ENCODE results near the gene HEXIM1. TPM values are rescaled to one million over a fixed set of nuclear protein-coding genes. Genes with fewer than 3 reads are reported as not detected.
A peak's percentile ranks its signal among the peaks of the same experiment; 100 is the strongest.

The HEXIM1 gene, protein sequence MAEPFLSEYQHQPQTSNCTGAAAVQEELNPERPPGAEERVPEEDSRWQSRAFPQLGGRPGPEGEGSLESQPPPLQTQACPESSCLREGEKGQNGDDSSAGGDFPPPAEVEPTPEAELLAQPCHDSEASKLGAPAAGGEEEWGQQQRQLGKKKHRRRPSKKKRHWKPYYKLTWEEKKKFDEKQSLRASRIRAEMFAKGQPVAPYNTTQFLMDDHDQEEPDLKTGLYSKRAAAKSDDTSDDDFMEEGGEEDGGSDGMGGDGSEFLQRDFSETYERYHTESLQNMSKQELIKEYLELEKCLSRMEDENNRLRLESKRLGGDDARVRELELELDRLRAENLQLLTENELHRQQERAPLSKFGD
- total RNA-seq (2014; rRNA removed; shearing (Covaris generic)): 4.9 and 6.5 TPM in 2 replicates

DNA sequence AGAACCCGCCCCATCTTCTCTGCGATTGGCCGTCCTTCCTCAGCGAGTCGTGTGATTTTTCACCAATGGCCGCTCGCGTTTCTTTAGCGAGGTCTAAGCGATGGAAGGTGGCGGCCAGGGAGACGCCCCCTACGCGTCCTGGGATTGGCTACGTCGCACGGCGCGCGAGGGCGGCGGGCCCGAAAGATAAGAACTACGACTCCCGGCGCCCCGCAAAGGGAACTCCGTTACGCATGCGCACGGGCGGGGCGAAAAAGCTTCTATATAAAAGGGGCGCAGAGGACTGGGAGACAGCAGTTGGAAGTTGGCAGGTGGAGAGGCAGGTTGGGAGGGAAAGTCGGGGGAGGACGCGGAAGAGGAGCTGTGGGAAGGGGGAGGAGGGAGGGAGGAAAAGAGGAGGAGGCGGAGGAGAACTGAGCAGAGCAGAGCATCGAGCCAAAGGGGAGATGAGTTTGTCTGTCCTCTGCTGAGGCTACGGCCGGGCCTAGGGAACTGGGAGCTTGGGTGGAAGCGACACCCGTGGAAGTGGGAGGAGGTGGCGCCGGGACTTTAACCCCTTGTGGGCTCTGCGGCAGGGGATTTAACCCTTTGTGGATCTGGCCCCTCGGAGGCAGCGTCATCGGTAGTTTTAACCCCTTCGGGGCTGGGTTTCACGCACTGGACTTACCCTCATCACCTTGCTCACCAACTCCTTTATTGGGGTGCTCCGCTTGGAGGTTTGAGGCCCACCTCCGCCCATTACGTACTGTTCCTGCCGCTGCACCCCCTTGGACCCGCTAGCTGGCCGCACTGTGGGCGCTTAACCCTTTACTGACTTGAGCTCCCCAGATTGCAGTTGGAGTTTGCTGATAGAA is at the start of gene HEXIM1:
Gene HEXIM1, plus strand, starts transcription at position 293 of the 854 bp plus-strand sequence. CDS start 716 bp downstream, outside the sequence.
- peak; percentile 100 for DNase-seq (ENCODE audit: low spot score)

DNA sequence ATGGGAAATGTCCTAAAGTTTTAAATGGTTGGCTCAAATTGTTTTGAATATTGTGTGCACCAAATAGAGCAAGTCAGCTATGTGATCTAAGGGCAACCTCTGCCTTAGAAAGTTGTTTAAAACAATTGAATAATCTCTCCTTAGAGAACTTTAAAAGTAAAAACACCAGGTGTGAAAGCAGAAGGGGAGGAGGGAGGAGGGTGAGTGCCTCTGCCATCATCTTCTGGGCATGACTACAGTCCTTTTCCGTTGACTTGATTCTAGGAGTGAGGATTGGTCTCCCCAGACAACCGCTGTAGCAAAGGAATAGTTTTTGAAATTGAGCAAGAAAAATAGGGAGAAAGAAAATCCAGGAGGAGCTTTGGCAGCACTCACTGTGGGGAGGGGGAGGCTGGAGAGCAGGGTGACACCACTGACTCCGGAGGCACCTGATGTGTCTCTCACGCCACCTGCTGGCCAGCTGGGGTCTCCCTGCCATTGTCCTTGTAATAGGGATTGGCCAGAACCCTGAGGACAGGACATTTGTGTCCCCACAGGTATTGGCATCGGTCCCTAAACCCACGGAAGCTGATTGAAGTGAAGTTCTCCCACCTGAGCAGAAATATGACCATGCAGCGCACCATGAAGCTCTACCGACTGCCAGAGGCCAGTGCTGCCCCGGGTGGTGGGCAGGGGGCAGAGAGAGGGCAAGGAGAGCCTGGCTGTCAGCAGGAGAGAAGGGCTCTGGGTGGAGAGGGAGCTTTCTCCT is 49.2 kb upstream of the HEXIM1 start:
- peak; percentile 84 for DNase-seq (ENCODE audit: low spot score)

DNA sequence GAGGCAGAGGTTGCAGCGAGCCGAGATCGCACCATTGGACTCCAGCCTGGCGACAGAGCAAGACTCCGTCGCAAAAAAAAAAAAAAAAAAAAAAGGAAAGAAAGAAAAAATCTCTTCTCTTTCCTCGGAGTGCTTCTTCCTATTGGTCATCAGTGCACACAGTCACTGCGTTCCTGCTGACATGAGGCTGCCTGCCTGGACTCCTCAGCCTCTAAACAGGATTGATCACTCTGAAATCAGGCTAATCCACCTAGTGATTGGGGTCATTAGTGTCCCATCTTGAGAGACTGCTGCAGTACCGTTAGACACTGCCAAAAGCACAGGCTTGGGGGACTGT is 46.8 kb upstream of the HEXIM1 start:
- no peak for DNase-seq (ENCODE audit: low spot score)

DNA sequence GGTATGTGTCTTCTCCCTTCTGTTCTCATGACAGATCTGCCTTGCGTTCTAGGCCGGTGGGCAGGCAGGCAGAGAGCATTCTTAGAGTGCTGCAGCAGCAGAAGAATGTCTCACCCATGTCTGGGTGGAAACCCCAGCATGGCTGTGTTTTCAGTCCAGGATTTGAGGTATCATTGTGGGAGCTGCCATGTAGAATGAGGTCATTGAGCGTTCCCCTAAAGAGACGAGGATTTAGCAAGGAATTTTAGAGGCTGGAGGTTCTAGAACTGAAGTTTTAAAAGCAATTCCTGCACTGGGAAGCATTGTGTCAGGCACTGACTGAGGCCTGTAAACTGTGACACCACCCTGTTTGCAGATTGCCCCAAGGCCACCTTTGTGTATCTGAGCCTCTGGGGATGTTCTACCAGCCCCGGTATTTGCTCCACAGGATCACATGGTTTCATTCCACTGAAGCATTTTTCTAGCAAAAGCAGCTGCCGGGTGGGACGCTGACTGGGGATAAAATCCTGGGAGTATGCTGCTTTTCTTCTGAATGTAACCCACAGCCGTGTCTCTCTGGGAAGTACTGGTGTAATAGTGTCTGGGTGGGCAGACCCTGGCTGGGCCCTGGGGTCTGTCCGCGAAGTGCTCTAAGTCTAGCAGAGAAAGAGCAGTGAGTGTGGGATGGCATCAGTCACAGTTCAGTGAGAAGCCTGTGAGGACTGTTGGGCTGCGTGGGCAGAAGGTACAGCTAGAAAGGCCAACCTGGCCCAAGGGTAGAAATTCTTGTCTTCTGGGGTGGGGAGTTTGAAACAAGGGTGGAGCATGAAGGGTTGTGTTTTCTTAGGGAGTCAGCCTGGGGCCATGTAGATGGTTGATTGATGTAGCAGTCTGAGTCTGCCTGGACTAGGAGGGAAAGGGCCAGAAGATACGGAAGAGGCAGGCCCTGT is 46.1 kb upstream of the HEXIM1 start:
- DNase-seq (ENCODE audit: low spot score): no peak

DNA sequence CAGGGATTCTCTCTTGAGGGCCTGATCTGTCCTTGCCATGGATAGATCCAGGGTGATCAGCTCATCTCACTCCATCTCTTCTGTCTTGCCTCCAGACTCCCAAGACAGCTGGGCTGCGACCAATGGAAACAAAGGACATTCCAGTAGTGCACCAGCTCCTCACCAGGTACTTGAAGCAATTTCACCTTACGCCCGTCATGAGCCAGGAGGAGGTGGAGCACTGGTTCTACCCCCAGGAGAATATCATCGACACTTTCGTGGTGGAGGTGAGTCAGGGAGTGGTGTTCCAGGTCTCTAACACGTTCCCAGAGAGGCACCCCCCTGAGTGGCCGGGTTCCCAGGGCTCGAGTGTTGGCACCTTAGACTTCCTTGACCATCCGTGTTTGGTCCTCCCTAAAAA is 45.4 kb upstream of the HEXIM1 start:
- no peak for DNase-seq (ENCODE audit: low spot score)

DNA sequence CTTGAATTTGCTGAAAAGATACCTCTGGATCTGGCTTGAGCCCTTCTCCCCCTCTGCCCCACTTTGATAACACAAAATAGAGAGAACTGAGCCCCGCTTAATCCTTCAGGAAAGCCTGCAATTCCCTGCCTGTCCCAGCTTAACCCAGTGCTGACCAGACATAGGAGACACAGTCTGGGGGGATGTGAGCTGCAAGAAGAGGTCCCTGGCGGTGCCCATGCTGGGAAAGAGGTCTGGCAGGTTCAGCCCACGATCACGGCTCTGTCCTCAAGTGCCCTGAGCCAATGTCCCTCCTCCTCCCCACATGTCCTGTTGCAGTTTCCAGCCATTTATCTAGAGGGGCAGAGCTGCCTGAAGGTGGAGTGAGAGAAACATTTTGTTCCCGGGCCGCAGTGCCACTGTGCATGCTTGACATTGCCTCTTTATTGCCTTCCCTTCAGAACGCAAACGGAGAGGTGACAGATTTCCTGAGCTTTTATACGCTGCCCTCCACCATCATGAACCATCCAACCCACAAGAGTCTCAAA is 44.9 kb upstream of the HEXIM1 start:
- DNase-seq (ENCODE audit: low spot score): no peak

DNA sequence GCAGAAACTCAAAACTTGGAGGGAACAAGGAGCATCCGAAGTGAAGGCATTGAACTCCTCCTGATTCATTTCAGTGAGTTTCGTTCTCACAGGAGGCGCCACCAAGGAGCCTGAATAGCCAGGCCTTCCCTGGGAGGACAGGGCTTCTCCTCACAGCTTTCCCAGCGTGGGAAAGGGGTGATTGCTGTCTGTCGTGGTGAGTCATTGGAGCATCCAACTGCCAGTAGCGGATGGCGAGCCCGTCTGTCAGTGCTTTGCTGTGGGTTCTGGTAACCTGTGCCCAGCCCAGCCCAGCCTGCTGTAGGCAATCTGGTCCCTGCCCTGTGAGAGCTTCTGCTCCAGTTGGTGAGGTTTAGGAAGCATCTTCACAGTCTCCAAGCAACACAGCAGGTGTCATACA is 44.2 kb upstream of the HEXIM1 start:
- DNase-seq (ENCODE audit: low spot score): no peak

DNA sequence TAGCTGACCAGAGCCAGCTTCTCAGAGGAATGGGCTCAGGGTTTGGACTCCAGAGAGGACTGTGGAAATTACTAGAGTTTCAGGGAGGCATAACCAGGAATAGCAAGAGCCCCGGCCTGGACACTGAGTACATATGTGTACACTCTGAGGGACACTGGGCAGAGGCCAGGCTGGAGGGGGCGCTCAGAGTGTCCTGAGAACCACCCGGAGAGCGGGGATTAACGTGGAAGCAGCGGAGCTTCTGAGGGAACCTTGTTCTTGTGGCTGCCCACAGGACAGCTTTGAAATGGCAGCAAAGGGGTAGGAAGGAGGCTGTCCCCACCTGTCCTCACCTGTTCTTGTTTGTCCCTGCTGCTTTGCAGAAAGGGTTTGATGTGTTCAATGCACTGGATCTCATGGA is 43.8 kb upstream of the HEXIM1 start:
- no peak for DNase-seq (ENCODE audit: low spot score)

DNA sequence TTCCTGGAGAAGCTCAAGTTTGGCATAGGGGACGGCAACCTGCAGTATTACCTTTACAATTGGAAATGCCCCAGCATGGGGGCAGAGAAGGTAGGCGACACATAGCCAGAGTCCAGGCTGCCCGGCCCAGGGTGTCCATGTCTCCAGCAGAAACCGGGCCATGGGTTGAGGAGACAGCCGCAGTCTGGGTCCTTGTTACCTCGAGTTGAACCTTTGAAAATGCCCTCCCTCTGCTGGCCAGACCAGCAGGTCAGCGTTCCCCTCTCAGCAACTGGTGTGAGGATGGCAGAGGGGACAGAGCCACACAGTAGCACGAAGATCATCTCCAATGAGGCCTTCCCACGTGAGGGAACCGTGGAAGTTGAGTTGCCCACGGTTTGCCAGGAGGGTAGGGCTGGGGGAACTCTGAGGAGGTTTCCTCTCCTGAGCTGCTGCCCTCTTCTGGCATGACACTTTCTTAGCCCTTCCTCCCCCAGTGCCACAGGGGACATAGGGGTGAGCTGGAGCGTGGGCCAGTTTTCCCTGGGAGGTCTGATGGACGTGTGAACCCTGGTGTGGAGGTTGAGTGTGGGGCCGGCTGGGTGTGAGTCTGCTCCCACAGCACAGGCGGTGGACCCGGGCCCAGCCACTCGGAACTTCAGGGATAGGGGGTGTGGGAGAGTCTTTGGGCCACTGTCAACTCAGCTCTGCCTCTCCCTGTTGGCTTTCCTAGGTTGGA is 43.2 kb upstream of the HEXIM1 start:
- no peak for DNase-seq (ENCODE audit: low spot score)

DNA sequence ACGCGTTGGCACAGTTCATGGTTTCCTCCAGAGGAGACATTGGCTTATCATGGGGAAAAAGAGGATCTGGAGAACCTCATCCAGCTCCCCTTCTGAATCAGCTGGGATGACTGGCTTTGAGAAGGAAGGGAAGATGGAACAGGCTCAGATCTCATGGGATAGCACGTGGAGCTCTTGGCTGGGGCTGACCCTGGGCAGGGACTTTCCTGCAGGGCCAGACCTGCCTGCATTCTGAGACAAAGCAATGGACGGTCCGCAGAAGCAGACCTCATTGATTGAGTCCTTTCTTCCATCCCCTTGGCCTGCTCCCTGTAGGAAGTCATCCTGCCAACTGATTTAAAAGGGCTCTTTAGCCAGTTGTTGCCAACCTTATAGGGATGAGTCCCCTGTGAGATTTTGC is 42.2 kb upstream of the HEXIM1 start:
- no peak for DNase-seq (ENCODE audit: low spot score)

DNA sequence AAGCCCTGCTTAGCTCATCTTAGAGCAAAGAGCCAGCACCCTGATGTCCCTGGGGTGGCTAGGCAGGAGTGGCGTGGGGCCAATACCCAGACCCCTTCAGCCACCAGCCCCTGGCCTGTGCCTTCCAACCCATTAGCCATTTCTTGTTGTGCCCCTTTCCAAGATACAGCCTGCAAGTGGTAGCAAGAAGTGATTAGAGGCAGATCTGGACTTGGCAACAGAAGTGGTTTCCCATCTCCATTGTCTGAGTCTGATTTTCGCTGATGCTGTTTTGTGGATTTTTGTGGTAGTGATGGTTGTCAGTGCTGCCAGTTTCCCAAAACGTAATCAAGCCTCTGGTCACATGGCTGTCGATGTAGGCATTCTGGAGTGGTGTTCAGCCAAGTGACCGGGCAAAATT is 41.7 kb upstream of the HEXIM1 start:
- no peak for DNase-seq (ENCODE audit: low spot score)

DNA sequence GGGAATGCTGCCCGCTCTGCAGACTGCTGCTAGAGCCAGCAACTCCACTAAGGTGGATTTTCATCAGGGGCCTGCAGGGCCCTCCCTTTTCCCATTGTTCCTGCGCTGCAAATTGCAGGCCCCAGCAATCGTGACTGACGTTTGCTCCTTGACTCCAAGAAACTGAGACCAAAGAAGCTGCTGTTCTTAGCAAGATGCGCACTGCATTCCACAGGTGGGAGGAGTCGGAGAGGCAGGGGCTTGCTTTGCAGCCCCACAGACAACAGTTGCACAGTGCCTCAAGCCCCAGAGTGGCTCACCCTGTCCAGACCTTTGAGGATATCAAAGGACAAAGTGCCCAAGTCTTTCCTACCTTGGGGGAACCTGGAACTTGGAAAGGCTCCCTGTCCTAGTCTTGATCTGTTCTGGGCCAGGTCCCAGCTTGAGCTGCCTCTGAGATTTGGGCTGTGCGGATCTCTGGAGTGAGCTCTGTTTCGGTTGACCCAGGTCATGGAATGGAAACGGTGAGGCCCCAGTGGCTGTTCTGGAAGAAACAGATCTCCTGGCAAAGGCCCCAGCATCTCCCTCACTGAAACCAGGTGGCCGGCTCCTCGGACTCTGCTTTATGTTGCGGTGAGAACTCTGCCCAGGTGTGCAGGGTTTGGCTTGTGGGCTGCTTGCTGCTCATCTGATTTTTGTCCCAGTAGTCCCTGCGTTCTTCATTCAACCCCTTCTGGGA is 40.8 kb upstream of the HEXIM1 start:
- no peak for DNase-seq (ENCODE audit: low spot score)

DNA sequence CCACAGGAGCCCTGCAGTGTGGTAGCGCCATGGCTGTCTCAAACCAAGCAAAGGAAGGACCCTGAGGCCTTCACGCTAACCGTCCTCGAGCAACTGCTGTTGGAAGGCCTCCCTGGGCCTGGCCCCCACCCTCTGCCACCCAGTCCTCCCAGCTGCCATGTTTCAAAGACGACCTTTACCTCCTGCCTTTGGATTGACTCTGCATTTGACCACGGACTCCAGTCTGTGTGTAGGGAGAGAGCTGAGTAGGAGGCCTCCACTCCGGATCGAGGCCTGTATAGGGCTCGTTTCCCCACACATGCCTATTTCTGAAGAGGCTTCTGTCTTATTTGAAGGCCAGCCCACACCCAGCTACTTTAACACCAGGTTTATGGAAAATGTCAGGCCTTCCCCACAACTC is 40.2 kb upstream of the HEXIM1 start:
- no peak for DNase-seq (ENCODE audit: low spot score)

DNA sequence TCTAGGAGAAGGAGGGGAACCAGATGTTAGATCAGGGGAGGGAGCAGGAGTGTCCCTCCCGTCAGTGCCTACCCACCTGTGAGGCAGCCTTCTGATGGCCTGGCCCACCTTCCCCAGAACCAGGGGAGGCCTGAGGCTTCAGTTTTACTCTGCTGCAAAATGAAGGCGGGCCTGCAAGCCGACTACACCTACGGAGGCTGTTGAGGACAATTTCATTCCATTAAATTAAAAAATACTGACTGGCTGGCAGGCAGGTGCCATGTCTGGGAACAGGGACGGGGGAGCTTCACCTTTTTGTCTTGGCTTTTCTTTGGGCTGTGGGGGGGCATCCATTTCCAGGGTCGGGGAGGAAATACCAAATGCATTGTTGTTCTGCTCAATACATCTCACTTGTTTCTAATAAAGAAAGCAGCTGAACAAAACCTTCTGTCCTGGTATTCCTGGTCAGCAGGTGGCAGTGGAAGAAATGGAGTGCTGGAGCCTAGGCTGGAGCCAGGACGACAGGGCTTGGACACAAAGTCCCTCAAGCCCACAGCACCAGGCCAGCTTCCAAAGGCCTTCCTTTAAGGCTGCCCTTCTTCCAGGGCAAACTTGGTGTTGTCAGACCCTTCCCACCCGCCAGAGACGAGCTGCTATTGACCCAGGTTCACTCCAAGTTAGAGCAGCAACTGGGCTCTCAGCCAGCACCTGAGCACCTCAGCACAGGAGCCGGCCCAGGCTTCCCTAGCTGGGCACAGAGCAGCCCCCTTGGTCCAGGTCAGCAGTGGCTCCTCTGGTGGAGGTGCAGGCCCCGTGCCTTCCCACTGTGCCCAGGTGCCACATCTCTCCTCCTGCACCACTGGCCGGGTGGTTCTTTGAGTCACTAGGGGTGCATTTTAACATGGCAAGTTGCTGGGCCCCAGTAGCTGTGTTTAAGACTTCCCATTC is 39.4 kb upstream of the HEXIM1 start:
- no peak for DNase-seq (ENCODE audit: low spot score)

DNA sequence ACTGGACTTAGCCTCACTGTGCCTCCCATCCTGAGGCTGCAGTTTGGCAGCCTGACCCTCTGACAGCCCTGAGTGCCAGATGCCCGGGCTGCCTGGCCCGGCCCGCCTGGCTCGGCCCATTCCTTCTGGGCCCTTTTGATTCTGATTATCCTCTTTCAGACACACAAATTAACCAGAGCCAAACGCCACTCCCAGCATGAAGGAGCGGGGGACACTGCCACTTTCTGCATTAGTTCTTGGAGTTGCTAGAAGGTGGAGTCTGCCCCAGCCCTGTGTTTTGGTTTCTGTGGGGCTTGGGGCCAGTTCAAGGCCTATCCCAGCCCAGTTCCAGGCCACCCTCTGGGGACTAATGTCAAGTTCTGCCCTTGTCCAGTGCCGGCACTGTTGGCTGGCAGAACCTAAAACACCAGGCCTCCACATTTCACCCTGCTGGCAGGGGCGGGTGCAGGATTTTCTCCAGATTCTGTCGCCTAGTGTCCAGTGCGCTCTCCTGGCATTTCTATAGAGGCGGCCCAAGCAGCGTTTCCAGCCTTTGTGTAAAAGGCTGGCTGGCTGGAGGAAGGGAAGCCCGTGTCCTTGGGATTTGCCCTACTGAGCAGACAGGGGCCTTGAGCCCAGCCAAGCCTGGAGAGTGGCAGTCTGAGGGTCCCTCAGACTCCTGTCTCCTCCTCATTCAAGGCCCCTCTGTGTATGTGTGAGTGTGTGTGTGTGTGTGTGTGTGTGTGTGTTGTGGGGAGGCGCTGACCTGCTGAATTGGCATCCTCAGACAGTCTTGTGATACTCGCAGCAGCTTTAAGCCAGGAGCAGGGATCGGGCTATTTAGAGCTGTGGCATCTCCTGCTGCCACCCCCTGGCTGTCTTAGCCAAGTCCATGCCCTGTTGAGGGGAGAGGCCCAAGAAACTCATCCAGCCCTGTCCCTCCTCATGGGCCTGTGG is 37.3 kb upstream of the HEXIM1 start:
- no peak for DNase-seq (ENCODE audit: low spot score)

DNA sequence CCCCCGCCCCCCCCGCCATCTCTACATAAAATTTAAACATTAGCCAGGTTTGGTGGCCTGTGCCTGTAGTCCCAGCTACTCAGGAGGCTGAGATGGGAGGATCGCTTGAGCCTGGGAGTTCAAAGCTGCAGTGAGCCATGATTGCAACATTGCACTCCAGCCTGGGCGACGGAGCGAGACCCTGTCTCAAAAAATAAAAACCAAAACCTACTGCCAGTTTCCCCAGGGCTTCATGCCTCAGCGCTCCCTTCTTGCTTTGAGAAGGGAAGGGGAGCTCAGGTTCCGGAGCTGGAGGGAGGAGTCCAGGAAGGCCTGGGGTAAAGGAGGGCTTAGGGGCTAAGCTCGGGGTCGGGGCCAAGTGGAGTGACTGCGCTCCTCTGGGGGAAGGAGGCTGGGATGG is 36.4 kb upstream of the HEXIM1 start:
- DNase-seq (ENCODE audit: low spot score): no peak

All from H4 (cell line).